ENCODE measurements around the gene RGS13. TPM values are rescaled to one million over a fixed set of nuclear protein-coding genes. Genes with fewer than 3 reads are reported as not detected.

Gene RGS13
- total and polyA plus RNA-seq, 2 donors (not counting 1 experiment from before 2014, with no cell fraction given), result 0.22 to 0.59 TPM

DNA sequence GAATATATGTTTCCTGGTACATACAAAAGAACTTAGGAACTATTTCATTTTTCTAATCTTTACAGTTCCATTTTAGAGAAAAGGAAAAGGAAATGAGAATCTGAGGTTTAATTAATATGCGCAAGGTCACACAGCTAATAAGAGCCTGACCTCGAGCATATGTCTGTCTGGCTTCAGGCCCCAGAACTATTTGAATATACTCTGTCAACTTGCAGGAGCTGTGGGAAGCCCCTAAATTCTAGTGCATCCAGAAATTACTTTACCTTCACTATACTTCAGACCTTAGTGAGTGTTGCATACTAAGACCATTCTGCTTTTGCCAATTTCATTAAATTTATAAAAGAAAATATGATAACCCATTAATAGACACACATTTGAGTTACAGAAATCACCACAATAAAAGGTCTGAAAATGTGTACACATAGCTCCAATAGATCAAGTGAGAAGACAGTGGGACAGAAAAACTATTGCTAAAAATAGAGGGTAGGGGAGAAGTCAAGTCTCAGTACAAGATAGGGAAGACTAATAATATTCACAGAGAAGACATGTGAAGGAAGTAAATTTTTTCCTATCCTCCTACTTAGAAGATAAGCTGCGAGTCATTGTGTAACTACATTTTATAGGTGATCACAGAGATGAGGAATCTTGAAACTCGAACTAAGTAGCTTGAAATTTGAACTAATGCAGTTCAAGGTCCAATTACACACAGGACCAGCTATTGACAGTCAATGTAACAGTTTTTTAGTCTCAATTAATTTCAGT, 3.8 kb downstream of the RGS13 start:
- H3K4me2 ChIP-seq (replicated peaks; ENCODE audit: low read depth, low read length, poor library complexity, severe bottlenecking), result no peak overlapping the region
- H3K27ac ChIP-seq (ENCODE audit: low read length in 2 of 2), result no peak overlapping the region
- peaks cover 9% of the 10 kb centered on the region for H3K4me1 Mint-ChIP-seq
- no peaks in the 10 kb centered on the region for H3K9me3 ChIP-seq (ENCODE audit: control extremely low read depth in 1 of 3, control insufficient read depth in 2 of 3, insufficient read depth in 1 of 3, low read length in 2 of 3)
- H3K9me3 Mint-ChIP-seq (ENCODE audit: insufficient read depth), result no peaks in the 10 kb centered on the region
- TF ChIP-seq, protein P1, sequence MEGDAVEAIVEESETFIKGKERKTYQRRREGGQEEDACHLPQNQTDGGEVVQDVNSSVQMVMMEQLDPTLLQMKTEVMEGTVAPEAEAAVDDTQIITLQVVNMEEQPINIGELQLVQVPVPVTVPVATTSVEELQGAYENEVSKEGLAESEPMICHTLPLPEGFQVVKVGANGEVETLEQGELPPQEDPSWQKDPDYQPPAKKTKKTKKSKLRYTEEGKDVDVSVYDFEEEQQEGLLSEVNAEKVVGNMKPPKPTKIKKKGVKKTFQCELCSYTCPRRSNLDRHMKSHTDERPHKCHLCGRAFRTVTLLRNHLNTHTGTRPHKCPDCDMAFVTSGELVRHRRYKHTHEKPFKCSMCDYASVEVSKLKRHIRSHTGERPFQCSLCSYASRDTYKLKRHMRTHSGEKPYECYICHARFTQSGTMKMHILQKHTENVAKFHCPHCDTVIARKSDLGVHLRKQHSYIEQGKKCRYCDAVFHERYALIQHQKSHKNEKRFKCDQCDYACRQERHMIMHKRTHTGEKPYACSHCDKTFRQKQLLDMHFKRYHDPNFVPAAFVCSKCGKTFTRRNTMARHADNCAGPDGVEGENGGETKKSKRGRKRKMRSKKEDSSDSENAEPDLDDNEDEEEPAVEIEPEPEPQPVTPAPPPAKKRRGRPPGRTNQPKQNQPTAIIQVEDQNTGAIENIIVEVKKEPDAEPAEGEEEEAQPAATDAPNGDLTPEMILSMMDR (IDR thresholded peaks at IDR 0.05), result no peak
- no peak for TF ChIP-seq EZH2 (IDR thresholded peaks at IDR 0.05; ENCODE audit: borderline replicate concordance, insufficient read depth, low read depth, low read length, poor library complexity, severe bottlenecking)
- H2AFZ ChIP-seq (ENCODE audit: insufficient read depth, low read depth, low read length, poor library complexity, severe bottlenecking), result no peak overlapping the region
- ATAC-seq (ENCODE audit: low read depth) (no peak), DNase-seq (no peak)
- CTCF ChIA-PET, result interaction anchor here (1.6 kb wide), 1 partner anchor 165 kb away, joined by 3 read pairs; no protein-coding TSS in a partner anchor
- H3K27me3 ChIP-seq (replicated peaks in 1 of 4; ENCODE audit: control extremely low read depth in 1 of 4, control insufficient read depth in 3 of 4, insufficient read depth in 4 of 4, low read length in 3 of 4), result peaks cover 0 to 23% (median 14%) of the 10 kb centered on the region in 4 experiments
- no peaks in the 10 kb centered on the region for H3K79me2 ChIP-seq (ENCODE audit: control insufficient read depth, insufficient read depth, low read length)
- no peak overlapping the region for H3K4me3 ChIP-seq (ENCODE audit: control extremely low read depth in 1 of 5, extremely low read depth in 1 of 5, insufficient read depth in 1 of 5, low read depth in 2 of 5, low read length in 4 of 5)
- H4K20me1 ChIP-seq (ENCODE audit: control insufficient read depth, insufficient read depth, low read length, poor library complexity, severe bottlenecking), result no peaks in the 10 kb centered on the region
- H3K4me1 ChIP-seq (ENCODE audit: control insufficient read depth in 2 of 2, insufficient read depth in 2 of 2, low read length in 2 of 2), result peaks cover 6 to 10% of the 10 kb centered on the region in 2 donors
- 0% methylated on average over 1 of the region's 4 CpGs for WGBS (ENCODE audit: insufficient coverage)
- peaks cover 39% of the 10 kb centered on the region for H3K27me3 Mint-ChIP-seq
- intact Hi-C loops (cut with micrococcal nuclease), result no loop called here
- no peak overlapping the region for H3K4me3 Mint-ChIP-seq
- H3K27ac Mint-ChIP-seq, result no peak overlapping the region
- no peaks in the 10 kb centered on the region for H3K36me3 ChIP-seq (replicated peaks in 1 of 2; ENCODE audit: control extremely low read depth in 1 of 2, control insufficient read depth in 1 of 2, extremely low read depth in 1 of 2, insufficient read depth in 2 of 2, low read length in 1 of 2)
- H3K9ac ChIP-seq (ENCODE audit: low read length), result no peak overlapping the region
- POLR2A ChIA-PET, result no interaction called here

GRCh38 chr1:192652159-192652558, 16.2 kb downstream of the RGS13 start:
- Histone ChIP-seq H3K4me3 (ENCODE audit: control extremely low read depth in 1 of 5, extremely low read depth in 1 of 5, insufficient read depth in 1 of 5, low read depth in 2 of 5, low read length in 4 of 5) (no peak overlapping the region), H3K79me2 (ENCODE audit: control insufficient read depth, insufficient read depth, low read length) (no peaks in the 10 kb centered on the region), H3K9ac (ENCODE audit: low read length) (no peak overlapping the region), H3K4me2 (replicated peaks; ENCODE audit: low read depth, low read length, poor library complexity, severe bottlenecking) (no peak overlapping the region), H4K20me1 (ENCODE audit: control insufficient read depth, insufficient read depth, low read length, poor library complexity, severe bottlenecking) (no peaks in the 10 kb centered on the region), H3K36me3 (replicated peaks in 1 of 2; ENCODE audit: control extremely low read depth in 1 of 2, control insufficient read depth in 1 of 2, extremely low read depth in 1 of 2, insufficient read depth in 2 of 2, low read length in 1 of 2) (no peaks in the 10 kb centered on the region), H3K4me1 (ENCODE audit: control insufficient read depth in 2 of 2, insufficient read depth in 2 of 2, low read length in 2 of 2) (no peaks in the 10 kb centered on the region), H3K9me3 (ENCODE audit: control extremely low read depth in 1 of 3, control insufficient read depth in 2 of 3, insufficient read depth in 1 of 3, low read length in 2 of 3) (peaks cover 0 to 4% (median 0%) of the 10 kb centered on the region in 3 donors), H3K27me3 (replicated peaks in 1 of 4; ENCODE audit: control extremely low read depth in 1 of 4, control insufficient read depth in 3 of 4, insufficient read depth in 4 of 4, low read length in 3 of 4) (peaks cover 0 to 9% (median 2%) of the 10 kb centered on the region in 4 experiments), H2AFZ (ENCODE audit: insufficient read depth, low read depth, low read length, poor library complexity, severe bottlenecking) (no peak overlapping the region), H3K27ac (ENCODE audit: low read length in 2 of 2) (no peak overlapping the region)
- no peak overlapping the region for H3K4me3 Mint-ChIP-seq
- H3K9me3 Mint-ChIP-seq (ENCODE audit: insufficient read depth), result no peaks in the 10 kb centered on the region
- no peak for DNase-seq
- no peak for TF ChIP-seq EZH2 (IDR thresholded peaks at IDR 0.05; ENCODE audit: borderline replicate concordance, insufficient read depth, low read depth, low read length, poor library complexity, severe bottlenecking)
- TF ChIP-seq, protein P1 (IDR thresholded peaks at IDR 0.05), result no peak
- no peak overlapping the region for H3K27ac Mint-ChIP-seq
- intact Hi-C loops (cut with micrococcal nuclease), result no loop called here
- peaks cover 8% of the 10 kb centered on the region for H3K27me3 Mint-ChIP-seq
- ATAC-seq (ENCODE audit: low read depth), result no peak
- POLR2A ChIA-PET, result no interaction called here
- CTCF ChIA-PET, result no interaction called here
- no peaks in the 10 kb centered on the region for H3K4me1 Mint-ChIP-seq
- WGBS (ENCODE audit: insufficient coverage), result 100% methylated on average over 1 of the region's 1 CpG

Data from B cell (primary cell).